HG03060 (cell line): ENCODE results near the gene CTNNA1.

Experiments used
- ATAC-seq: cut with Tn5 transposase; IDR thresholded peaks from one replicate; pipeline ENCODE4 v1.9.1; 2021; ENCODE audit warnings: low read depth, moderate number of reproducible peaks; ENCODE audit not compliant: unreplicated experiment

Gene CTNNA1

DNA sequence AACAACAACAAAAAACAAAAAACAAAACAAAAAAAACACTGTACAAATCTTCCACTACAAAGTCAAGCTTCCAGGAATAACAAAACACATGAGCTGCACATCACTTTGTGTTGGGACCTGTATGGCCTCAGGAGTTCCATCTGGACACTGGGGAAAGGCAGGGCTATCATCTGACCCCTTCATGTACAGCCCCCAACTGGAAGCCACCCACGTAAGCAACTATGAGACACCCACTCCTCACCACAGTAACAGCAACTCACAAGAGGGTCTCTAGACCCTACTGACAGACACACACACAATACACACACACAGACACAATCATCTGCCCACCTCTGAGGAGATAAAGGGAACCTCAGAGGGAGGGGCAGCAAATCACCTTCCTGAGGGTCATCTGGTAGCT is 203.6 kb downstream of the CTNNA1 start:
- no peak for ATAC-seq

DNA sequence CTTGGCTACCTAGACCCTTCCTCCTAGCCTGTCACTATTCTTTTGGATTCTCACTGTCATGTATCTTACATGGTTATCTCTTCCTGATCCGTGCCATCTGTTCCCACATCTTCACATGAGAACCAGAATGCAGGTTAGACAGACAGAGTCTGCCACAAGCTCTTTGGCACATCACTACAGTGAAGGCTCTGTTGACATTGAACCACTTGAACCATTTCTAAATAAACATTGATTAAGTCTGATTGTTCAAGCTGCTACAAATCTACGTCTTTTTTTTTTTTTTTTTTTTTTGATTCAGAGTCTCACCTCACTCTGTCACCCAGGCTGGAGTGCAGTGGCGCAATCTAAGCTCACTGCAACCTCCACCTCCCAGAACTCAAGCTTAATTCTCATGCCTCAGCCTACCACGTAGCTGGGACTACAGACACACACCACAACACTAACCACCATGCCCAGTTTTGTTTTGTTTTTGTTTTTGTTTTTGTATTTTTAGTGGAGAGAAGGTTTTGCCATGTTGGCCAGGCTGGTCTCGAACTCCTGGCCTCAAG is 207.0 kb downstream of the CTNNA1 start:
- ATAC-seq: no peak

DNA sequence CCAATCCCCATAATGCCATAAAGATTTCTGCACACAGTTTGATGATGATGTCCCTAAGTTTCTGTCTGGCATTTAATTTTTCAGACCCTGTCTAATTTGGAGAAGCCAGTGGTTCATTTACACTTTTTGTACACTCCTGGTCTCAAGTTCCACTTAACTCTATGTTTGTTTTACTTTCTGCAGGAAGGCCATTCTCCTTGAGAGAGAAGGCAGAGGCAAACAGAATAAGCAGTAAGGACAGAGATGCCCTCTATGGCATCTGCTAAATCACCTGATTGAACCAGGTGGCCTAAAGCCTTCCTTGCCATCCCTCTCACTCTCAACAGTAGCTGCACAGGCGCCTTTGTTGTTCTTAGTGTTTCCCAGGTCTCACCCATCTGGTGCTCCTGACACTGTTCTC is 208.0 kb downstream of the CTNNA1 start:
- ATAC-seq: no peak

DNA sequence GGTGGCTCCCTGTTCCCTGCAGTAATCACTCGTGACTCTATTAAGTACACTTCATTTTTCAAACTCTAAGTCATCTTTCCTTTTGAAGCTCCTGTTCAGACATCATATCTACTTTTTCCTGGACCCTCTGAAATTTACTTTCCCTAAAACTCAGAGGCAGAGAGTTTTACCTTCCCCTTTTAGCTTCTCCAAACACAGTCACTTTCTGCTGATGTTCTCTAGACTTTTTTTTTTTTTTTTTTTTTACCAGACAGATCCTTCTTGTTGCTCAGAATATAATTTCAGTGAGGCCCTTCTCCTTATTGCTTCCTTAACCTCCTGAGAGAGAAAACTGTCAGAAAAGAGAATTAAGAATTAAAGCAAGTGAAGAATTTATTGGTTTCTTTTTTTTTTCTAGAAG is 208.5 kb downstream of the CTNNA1 start:
- no peak for ATAC-seq

DNA sequence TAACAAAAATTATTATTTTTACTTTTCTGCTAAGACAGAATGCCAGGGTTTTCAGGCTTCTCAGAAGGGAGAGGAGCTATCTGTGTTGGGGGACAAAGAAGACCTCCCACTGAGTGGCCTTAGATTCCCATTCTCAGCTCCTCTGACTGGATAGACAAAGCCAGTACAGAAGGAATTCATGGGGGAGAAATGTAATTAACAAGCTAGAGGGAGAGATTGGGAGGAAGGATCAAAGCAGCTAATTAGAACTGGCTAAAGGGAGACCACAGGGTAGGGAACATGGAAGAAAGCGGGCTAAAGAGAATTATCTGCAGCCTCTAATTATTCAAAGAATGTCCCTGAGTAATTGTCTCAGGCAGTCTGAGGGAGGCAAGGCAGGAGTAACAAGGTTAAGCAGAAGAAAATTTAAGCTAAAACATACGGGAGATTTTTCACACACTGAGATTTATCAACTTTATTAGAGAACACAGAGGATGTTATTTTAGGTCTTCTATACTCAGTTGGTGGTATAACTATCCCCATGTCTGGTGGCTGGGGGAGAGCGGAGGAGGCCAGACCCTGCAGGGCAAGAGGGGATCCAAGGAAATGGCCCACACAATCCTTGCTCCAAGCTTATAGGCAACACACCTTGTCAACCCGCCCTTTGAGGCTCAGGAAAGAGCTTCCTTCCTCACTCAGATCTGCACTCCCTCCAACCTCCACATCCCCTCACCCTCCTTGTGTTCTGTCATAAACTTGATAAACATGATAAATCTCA is 209.6 kb downstream of the CTNNA1 start:
- ATAC-seq: no peak

DNA sequence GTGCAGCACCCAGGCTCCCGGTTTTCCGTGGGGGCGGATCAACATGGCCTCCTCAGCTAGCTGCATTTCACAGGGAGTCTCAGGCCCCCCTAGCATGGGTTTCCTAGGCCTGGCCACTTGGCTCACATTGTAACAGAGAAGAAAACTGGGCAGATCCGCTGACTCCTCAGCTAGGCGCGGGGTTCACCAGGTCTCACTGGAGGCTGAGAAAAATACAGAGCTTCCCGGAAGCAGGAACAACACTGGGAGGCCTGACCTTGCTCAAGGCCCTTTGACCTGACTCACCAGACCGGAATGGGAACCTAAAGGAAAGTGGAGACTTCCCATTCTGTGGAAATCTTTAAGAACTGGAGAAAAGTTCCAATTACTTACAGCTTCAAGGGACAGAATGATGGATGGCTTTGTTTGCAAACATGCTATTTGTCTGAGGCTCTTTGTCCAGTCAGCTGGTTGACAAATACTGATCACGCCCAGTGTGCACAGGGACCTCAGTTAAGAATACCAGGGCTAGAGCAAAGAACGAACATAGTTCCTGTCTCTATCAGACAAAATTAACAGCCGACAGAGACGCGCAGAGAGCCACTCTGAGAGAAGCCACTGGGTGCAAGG is 210.6 kb downstream of the CTNNA1 start:
- ATAC-seq: no peak

DNA sequence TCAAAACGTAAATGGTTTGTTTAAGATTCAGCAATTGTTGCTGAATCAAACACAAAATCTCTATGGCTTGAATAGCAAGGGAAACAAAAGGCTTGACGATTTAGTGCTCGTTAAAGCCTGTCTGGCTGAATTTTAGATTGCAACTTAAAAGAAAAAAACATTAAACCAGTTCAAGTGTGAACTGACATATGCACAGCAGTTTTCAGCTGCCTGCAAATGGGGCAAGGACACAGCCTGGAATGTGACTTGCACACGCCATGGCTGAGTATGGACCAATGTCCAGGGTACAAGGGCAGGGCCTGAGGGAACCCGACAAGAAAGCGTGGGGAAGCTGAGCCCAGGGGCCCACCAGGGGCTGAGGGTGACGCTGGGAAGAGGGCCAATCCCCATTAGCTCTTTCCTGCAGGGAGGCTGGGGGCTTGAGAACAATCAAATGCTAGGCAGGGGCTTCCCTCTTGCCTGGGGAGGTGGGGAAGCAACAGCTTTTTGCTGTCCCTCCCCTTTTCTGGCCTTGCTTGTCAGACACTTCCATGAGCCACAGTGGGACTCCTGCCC is 211.5 kb downstream of the CTNNA1 start:
- no peak for ATAC-seq

DNA sequence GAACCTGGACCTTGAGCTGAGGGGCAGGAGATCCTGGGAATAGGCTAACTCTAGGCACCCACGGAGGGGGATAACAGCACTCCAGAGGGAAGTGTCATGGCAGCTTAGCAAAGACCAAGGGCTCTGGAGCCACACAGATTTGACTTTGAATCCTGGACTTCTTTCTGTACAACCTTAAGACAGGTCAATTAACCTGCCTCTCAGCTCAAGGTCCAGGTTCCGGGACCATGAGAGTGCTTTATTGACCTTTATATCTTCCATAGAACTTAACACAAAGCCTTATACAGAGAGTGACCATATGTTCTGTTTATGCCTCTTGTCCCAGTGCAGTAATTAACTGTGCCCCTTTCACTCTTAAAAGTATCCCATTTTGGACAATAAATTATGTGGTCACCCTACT is 212.4 kb downstream of the CTNNA1 start:
- ATAC-seq: no peak

DNA sequence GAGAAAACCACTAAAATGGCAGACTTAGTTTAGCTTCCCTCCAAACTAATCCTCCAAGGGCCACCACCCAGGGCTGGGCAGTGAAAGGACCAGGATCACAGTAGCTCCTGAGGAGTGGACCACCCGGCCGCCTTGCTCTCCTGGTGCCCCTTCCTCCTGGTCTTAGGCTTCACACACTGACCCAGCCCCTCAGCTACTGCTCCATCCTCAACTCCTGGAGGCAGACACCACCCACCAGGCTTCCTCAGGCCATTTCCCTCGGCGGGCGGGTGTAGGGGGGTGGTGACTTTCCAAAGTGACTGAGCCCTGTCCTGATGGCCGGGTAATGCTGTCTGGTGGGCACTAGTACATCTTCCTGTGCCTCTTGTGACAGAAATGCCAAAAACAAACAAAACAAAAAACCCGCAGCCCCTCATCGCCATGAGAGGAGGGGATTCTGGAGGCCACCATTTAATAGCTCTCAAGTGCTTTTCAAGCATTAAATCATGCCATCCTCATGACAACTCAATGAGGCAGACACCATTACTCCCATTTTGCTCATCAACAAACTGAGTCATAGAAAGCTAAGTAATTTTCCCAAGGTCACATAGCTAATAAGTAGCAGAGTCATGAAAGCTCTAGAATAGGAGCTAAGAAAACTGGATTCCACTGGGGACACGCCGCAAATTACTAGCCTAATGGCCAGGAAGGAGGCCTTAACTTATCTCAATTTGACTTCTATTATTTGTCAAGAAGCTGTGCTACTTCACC is 213.2 kb downstream of the CTNNA1 start:
- ATAC-seq: no peak

DNA sequence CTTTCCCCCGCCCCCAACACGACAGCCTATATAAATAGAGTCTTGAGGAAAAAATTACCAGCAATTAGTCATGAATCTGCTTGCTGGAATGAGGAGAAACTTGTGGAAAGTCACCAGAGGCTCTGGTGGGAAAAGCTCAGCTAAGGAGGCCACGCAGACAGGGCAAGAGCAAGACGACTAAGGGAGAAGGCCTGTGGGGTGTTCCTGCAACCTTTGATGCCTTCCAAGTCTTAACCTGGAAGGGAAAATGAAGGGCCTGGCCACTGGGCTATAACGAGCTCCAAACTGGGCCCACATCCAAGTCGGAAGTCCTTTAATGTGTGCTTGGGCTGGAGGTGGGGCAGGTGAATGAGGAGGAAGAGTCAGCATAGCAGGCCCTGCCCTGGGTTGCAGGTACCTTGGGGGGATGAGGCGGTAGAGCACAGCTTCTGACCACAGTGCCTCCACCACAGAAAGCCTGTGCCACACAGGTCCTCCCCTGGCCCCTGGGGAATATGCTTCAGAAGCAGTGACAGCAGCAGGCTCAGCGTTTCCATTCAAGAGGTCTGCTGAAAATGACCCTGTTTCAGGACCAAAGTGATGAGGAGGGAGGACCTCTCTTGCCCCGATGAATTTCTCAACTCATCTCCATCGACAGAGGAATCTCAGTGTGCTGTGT is 214.7 kb downstream of the CTNNA1 start:
- no peak for ATAC-seq

DNA sequence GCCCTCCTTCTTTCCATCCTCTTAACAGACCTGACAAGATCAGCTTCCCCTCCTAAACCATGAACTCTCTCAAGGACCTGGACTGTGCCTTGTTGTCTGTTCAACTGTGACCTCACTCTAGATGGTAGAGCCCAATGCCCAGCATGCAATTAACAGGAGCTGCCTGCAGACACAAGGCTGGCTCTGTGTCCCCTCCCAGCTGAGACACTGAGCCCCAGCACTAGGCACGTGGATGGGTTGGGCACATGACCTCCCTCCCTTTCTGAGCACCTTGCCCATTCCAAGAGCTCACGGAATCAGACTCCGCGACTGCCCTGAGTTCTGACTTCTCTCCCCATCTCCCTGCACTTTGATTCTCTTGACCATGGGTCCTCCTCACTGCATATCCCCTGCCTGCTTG is 215.4 kb downstream of the CTNNA1 start:
- ATAC-seq: no peak

DNA sequence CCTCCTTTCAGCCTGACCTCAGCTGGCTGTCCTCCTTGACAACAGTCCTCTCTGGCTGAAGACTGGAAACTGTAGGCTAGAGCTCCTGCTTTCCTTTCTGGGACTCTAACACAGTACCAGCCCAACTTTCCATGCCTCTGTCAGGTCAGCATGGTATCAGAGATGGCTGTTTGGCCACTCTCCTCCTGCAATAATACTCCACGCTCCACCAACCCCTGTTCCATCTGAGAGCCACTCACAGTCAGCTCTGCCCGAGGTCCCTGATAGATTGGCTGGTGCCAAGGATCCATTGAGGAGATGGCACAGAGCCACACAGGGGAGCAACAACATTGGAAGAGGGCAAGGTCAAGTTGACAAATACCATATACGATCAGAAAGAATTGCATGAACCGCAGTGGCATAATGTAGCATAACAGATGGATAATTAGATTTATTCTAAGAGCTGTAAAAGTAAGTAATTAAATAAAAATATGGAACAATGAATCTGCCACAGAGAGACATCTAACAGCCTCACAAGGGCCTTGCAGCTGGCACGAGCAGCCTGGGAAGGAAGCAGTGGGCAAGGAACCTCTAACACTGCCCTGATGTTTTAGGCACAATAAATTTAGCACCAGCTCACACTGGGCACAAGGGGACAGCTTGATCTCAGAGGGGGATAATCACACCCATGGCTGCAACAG is 216.2 kb downstream of the CTNNA1 start:
- ATAC-seq: no peak

DNA sequence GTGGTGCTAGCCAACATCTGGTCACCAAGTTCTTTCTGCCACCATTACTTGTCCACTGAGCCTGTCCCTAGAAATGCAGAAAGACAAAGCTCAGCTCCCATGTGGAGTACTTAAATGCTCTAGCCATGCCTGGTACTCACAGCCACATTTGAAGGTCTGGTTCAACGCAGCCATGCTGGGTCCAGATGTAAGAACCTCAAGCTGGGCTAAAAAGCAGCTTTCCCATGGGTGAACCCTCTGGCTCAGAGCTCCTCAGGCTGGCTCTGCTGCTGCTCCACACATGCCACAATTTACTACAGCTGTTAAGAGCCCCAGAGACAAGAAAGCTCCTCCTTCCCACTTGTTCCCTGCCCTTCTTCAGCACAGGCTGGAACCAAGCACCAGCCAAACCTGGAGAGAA is 219.0 kb downstream of the CTNNA1 start:
- no peak for ATAC-seq

DNA sequence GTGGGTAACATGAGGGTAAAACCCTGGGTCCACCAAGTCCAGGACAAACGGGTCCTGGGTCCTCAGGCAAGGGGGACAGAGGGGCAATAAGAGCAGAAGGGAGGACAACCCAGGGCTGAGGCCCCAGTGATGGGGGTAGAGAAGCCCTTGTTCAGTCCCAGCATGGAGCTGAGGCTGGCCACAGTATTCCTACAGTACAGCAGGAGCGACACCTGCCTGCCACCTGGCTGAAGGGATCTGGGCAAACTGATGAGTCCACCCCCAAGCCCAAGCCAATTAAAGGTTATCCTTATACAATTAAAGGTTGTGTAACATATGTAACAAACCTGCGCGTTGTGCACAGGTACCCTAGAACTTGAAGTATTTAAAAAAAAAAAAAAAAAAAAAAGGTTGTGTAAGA is 219.6 kb downstream of the CTNNA1 start:
- ATAC-seq: no peak

DNA sequence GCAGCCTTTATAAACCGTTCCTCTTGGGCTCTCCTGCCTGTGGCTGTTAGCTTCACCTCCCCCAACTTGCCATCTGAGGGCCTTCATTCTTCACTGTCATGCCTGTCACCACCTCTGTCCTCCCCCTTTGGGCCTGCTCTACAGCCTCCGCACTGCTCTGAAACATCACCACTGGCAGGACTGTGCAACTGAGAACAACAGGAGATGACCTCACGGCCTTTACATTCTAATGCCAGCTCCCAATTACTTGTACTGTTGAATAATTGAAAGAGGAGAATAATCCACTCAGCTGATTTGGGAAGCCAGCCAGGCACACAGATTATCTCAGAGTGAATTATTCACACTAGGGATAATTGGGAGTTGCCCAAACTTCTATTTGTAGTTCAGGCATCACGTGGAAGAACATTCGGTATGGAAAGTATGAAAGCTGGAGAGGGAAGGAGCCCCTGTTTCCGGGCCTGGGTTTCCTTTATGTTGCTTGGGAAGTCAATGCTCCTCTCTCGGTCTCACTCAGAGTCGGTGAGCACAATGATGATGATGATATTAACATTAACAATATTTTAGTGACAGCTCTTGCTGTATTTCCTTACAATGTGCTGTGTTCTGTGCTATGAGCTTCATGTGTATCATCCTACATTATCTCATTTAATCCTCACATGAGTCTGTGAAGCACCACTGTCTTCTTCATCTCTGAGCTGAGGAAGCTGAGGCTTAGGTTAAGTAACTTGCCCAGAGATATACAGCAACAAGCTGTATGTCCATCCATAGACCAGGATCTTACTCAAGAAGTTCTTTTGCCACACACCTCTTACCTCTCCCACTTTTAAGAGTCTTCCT is 221.2 kb downstream of the CTNNA1 start:
- ATAC-seq: no peak

DNA sequence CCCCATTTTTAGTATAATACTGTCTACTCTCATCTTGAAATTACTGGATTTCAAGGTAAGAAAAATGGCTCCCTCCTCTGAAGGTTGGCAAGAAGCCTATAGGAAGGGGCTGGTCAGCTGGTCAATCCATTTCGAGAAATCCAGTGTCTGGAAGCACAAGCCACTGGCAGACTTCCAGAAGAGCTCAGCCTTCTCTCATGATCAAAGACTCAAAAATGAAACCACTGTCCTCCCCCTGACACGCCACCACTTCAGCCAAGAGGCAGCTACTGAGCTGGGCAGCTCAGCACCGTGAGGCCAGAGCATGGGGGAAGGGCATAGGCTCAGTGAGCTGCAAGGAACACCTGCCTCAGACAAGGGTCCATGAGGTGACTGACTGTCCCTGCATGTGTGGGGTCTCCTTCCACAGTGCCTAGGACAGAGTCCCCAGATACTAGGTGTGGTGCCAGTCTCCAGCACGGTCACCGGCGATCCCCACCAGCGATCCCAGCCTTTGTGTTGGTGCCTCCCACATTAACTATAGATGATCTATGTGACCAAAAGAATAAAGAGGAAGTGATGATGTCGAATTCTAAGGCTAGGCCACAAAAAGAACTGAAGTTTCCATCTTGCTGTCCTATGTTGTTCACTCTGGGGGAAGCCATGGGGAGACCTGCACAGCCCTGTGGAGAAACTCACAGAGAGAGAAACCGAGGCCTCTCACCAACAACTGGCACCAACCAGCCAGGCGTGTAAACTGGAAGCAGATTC is 222.0 kb downstream of the CTNNA1 start:
- no peak for ATAC-seq

DNA sequence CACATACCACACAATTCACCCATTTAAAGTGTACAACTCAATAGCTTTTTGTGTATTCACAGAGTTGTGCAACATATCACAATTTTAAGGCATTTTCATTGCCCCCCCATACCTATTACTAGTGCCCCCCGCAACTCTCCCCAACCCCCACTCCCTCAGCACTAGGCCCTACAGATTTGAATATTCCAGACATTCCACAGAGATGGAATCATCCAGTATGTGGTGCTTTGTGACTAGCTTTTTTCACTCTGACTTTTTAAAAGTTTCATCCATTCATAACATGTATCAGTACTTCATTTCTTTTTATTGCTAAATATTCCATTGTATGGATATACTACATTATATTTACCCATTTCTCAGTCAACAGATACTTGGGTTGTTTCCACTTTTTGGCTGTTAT is 224.9 kb downstream of the CTNNA1 start:
- no peak for ATAC-seq

DNA sequence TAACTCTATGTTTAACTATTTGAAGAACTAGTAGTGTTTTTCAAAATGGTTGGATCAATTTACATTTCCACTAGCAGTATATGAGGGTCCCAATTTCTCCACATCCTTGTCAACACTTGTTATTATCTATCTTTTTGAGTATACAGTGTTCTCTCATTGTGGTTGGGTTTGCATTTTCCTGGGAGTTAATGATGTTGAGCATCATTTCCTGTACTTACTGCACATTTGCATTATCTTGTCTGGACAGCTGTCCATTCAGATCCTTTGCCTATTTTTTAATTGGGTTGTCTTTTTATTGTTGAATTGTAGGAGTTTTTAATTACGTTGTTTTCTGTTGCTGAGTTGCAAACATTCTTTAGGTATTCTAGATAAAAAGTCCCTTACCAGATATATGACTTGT is 225.4 kb downstream of the CTNNA1 start:
- ATAC-seq: no peak
